GM23338 (cell line): ENCODE results near the gene OR5B12. TPM values are rescaled to one million over a fixed set of nuclear protein-coding genes. Genes with fewer than 3 reads are reported as not detected.

ENCODE experiments used
- ATAC-seq: fragments of 200-7000 bp; cut with Tn5 transposase; 3 replicates; pipeline ENCODE4 v1.9.1; 2020
- DNase-seq: peaks from one replicate; pipeline ENCODE4 v3.0.0-alpha.2; 2015; ENCODE audit warnings: low spot score
- H2AFZ ChIP-seq: fragments of 200-600 bp; sonication (generic); 2 replicates; pipeline ENCODE4 v1.8.0; 2016; ENCODE audit warnings: antibody characterized with exemption, mild to moderate bottlenecking, moderate library complexity
- H3F3A ChIP-seq: fragments of 200-600 bp; sonication (generic); replicated peaks from 2 replicates; pipeline ENCODE4 v1.8.0; 2017; ENCODE audit warnings: antibody characterized with exemption, mixed run types, low read depth
- H3K27ac ChIP-seq: fragments of 200-600 bp; sonication (generic); 2 replicates; pipeline ENCODE4 v1.6.1; 2016; ENCODE audit warnings: low read depth
- H3K27me3 ChIP-seq: fragments of 200-600 bp; sonication (generic); 2 replicates; pipeline ENCODE4 v1.8.0; 2016; ENCODE audit warnings: mild to moderate bottlenecking, mixed run types, moderate library complexity; ENCODE audit not compliant: insufficient read depth
- H3K36me3 ChIP-seq: fragments of 200-600 bp; sonication (generic); 2 replicates; pipeline ENCODE4 v1.8.0; 2016; ENCODE audit warnings: mild to moderate bottlenecking; ENCODE audit not compliant: insufficient read depth
- H3K4me1 ChIP-seq: fragments of 200-600 bp; sonication (generic); 2 replicates; pipeline ENCODE4 v1.8.0; 2016; ENCODE audit warnings: mild to moderate bottlenecking, moderate library complexity; ENCODE audit not compliant: insufficient read depth
- H3K4me2 ChIP-seq: fragments of 200-600 bp; sonication (generic); 2 replicates; pipeline ENCODE4 v1.7.1; 2017; ENCODE audit warnings: mixed run types
- H3K4me3 ChIP-seq: fragments of 200-600 bp; sonication (generic); 2 replicates; pipeline ENCODE4 v1.6.1; 2016; ENCODE audit warnings: mixed run types
- H3K79me2 ChIP-seq: fragments of 200-600 bp; sonication (generic); replicated peaks from 2 replicates; pipeline ENCODE4 v1.8.0; 2017; ENCODE audit warnings: mild to moderate bottlenecking; ENCODE audit not compliant: insufficient read depth
- H3K9me2 ChIP-seq: fragments of 200-600 bp; sonication (generic); 2 replicates; pipeline ENCODE4 v1.8.0; 2017; ENCODE audit not compliant: insufficient read depth
- H4K20me1 ChIP-seq: fragments of 200-600 bp; sonication (generic); replicated peaks from 2 replicates; pipeline ENCODE4 v1.8.0; 2017; ENCODE audit warnings: mild to moderate bottlenecking; ENCODE audit not compliant: insufficient read depth
- H3K27ac Mint-ChIP-seq: 2 replicates; pipeline ENCODE4 v1.8.0; 2020; ENCODE audit warnings: inconsistent platforms, mild to moderate bottlenecking, moderate library complexity, mixed read lengths
- H3K27me3 Mint-ChIP-seq: 3 replicates; pipeline ENCODE4 v1.8.0; 2022; ENCODE audit warnings: low read depth, mild to moderate bottlenecking, moderate library complexity, mixed read lengths, inconsistent platforms; ENCODE audit not compliant: insufficient read depth, poor library complexity
- H3K36me3 Mint-ChIP-seq: 3 replicates; pipeline ENCODE4 v1.8.0; 2021; ENCODE audit warnings: low read depth, mild to moderate bottlenecking, inconsistent platforms, moderate library complexity, mixed read lengths
- H3K4me1 Mint-ChIP-seq: 3 replicates; pipeline ENCODE4 v1.8.0; 2020; ENCODE audit warnings: mild to moderate bottlenecking, inconsistent platforms, mixed read lengths
- H3K4me3 Mint-ChIP-seq: 3 replicates; pipeline ENCODE4 v1.8.0; 2021; ENCODE audit warnings: moderate library complexity, mild to moderate bottlenecking, inconsistent platforms, mixed read lengths
- H3K9me3 Mint-ChIP-seq: 3 replicates; pipeline ENCODE4 v1.8.0; 2020; ENCODE audit warnings: moderate library complexity, mild to moderate bottlenecking, inconsistent platforms, mixed read lengths
- CREB1 ChIP-seq: fragments of 250-450 bp; sonication (Bioruptor Pico); IDR thresholded peaks from 2 replicates; pipeline ENCODE4 v1.5.0; 2020; ENCODE audit warnings: low read depth, mild to moderate bottlenecking, moderate library complexity
- EZH2phosphoT487 ChIP-seq: fragments of 200-600 bp; sonication (generic); IDR thresholded peaks from one replicate; pipeline ENCODE4 v1.8.1; 2018; ENCODE audit warnings: antibody characterized with exemption; ENCODE audit not compliant: unreplicated experiment
- JUNB ChIP-seq: IDR thresholded peaks from one replicate; pipeline ENCODE4 v1.6.1; 2016; ENCODE audit warnings: antibody characterized with exemption; ENCODE audit not compliant: unreplicated experiment
- NANOG ChIP-seq: IDR thresholded peaks from 2 replicates; pipeline ENCODE4 v1.6.1; 2016; ENCODE audit warnings: antibody characterized with exemption, borderline replicate concordance
- POLR2AphosphoS5 ChIP-seq: IDR thresholded peaks from 2 replicates; pipeline ENCODE4 v1.6.1; 2016; ENCODE audit warnings: antibody characterized with exemption, low read depth
- STAT1 ChIP-seq: IDR thresholded peaks from one replicate; pipeline ENCODE4 v1.6.1; 2016; ENCODE audit warnings: antibody characterized with exemption; ENCODE audit not compliant: unreplicated experiment
- ZNF114 ChIP-seq: fragments of 250-450 bp; sonication (Bioruptor Pico); IDR thresholded peaks from 2 replicates; pipeline ENCODE4 v1.5.0; 2020; ENCODE audit warnings: mild to moderate bottlenecking, moderate library complexity
- ZNF331 ChIP-seq: fragments of 250-450 bp; sonication (Bioruptor Pico); IDR thresholded peaks from 2 replicates; pipeline ENCODE4 v1.5.0; 2020; ENCODE audit warnings: low read depth, mild to moderate bottlenecking, moderate library complexity
- polyA plus RNA-seq: library from polyadenylated mRNA; unstranded; fragments of >200 nt; fragmentation: Nextera tagmentation; extraction: Ambion mirVana; gene quantifications from 2 replicates; pipeline ENCODE4 v1.2.1, GENCODE V29; 2016
- total RNA-seq: library from RNA; depleted of rRNA; stranded (reverse); fragments of >200 nt; shearing (Covaris generic); gene quantifications from 2 replicates; pipeline ENCODE4 v1.2.3, GENCODE V29; 2014
- TF ChIP-seq, protein P1 (sequence below): IDR thresholded peaks from one replicate; pipeline ENCODE4 v1.6.1; 2018; ENCODE audit warnings: antibody characterized with exemption; ENCODE audit not compliant: unreplicated experiment
- TF ChIP-seq, protein P2 (sequence below): fragments of 250-450 bp; sonication (Bioruptor Pico); IDR thresholded peaks from 2 replicates; pipeline ENCODE4 v1.5.0; 2020; ENCODE audit warnings: mild to moderate bottlenecking, moderate library complexity
- TF ChIP-seq, protein P3 (sequence below): IDR thresholded peaks from 2 replicates; pipeline ENCODE4 v1.6.1; 2016; ENCODE audit warnings: antibody characterized with exemption

Gene OR5B12
- total and polyA plus RNA-seq, 2 experiments from 2014 or later = not detected

DNA sequence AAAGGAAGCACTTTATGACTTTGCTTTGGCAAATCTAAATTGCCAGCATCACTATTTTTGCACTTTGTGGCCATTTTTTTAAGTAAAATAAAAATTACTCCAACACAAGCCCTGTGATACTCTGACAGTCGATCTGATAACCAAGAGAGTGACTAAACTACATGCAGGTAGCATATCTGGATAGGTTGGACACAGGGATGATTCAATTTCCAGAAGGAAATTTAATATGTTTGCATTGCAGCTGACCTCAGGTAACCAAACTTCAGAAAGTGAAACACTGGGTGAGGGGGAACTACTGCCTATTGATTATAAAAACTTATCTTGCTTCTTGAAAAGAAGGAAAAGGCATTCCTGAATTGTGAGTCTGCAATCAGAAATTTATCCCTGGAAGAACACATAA, 49.3 kb downstream of the OR5B12 start (continued):
- TF ChIP-seq, protein P1, sequence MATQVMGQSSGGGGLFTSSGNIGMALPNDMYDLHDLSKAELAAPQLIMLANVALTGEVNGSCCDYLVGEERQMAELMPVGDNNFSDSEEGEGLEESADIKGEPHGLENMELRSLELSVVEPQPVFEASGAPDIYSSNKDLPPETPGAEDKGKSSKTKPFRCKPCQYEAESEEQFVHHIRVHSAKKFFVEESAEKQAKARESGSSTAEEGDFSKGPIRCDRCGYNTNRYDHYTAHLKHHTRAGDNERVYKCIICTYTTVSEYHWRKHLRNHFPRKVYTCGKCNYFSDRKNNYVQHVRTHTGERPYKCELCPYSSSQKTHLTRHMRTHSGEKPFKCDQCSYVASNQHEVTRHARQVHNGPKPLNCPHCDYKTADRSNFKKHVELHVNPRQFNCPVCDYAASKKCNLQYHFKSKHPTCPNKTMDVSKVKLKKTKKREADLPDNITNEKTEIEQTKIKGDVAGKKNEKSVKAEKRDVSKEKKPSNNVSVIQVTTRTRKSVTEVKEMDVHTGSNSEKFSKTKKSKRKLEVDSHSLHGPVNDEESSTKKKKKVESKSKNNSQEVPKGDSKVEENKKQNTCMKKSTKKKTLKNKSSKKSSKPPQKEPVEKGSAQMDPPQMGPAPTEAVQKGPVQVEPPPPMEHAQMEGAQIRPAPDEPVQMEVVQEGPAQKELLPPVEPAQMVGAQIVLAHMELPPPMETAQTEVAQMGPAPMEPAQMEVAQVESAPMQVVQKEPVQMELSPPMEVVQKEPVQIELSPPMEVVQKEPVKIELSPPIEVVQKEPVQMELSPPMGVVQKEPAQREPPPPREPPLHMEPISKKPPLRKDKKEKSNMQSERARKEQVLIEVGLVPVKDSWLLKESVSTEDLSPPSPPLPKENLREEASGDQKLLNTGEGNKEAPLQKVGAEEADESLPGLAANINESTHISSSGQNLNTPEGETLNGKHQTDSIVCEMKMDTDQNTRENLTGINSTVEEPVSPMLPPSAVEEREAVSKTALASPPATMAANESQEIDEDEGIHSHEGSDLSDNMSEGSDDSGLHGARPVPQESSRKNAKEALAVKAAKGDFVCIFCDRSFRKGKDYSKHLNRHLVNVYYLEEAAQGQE = no peak
- TF ChIP-seq ZNF114 (no peak), CREB1 (CRISPR knock-in tag) (no peak)

DNA sequence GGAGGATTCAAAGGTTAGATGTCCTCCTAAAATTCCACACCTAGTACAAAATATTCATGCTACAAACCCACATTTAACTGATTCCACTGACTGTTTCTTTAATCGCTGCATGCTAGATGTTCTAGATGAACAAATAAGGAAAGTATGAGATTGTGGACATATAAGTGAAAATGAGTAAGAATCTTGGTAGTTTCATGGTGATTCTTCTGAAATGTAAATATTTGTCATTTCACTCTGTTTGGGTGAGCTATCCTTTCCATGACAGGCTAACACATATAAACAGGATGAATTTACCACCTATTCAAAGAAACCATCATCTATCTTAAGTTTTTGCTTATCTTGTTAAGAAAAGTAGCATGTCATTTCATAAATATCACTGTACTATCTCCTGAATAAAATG, 50.2 kb downstream of the OR5B12 start:
- ATAC-seq (no peak), DNase-seq (no peak)
- H3K4me2 ChIP-seq = no peak overlapping the region
- no peaks in the 10 kb centered on the region for H3K4me1 ChIP-seq
- Mint-ChIP-seq H3K9me3 (peaks cover 16% of the 10 kb centered on the region), H3K4me3 (no peak overlapping the region), H3K36me3 (peaks cover 2% of the 10 kb centered on the region; the same call in 1 of the 3 replicates), H3K27me3 (no peaks in the 10 kb centered on the region), H3K4me1 (no peaks in the 10 kb centered on the region), H3K27ac (no peak overlapping the region)
- H2AFZ ChIP-seq = no peak overlapping the region
- H3K36me3 ChIP-seq = no peaks in the 10 kb centered on the region
- peaks cover 8% of the 10 kb centered on the region; the same call in 1 of the 2 replicates for H3K9me2 ChIP-seq
- H3F3A ChIP-seq = no peaks in the 10 kb centered on the region
- no peaks in the 10 kb centered on the region for H3K27me3 ChIP-seq
- H3K4me3 ChIP-seq = no peak overlapping the region
- H3K27ac ChIP-seq = no peak overlapping the region
- H3K79me2 ChIP-seq = no peaks in the 10 kb centered on the region
- no peaks in the 10 kb centered on the region for H4K20me1 ChIP-seq
- TF ChIP-seq EZH2phosphoT487 (no peak), NANOG (no peak), ZNF114 (no peak), STAT1 (no peak), JUNB (no peak), POLR2AphosphoS5 (no peak), CREB1 (CRISPR knock-in tag) (no peak), ZNF331 (CRISPR knock-in tag) (no peak)
- TF ChIP-seq, protein P1 = no peak
- TF ChIP-seq, protein P2, sequence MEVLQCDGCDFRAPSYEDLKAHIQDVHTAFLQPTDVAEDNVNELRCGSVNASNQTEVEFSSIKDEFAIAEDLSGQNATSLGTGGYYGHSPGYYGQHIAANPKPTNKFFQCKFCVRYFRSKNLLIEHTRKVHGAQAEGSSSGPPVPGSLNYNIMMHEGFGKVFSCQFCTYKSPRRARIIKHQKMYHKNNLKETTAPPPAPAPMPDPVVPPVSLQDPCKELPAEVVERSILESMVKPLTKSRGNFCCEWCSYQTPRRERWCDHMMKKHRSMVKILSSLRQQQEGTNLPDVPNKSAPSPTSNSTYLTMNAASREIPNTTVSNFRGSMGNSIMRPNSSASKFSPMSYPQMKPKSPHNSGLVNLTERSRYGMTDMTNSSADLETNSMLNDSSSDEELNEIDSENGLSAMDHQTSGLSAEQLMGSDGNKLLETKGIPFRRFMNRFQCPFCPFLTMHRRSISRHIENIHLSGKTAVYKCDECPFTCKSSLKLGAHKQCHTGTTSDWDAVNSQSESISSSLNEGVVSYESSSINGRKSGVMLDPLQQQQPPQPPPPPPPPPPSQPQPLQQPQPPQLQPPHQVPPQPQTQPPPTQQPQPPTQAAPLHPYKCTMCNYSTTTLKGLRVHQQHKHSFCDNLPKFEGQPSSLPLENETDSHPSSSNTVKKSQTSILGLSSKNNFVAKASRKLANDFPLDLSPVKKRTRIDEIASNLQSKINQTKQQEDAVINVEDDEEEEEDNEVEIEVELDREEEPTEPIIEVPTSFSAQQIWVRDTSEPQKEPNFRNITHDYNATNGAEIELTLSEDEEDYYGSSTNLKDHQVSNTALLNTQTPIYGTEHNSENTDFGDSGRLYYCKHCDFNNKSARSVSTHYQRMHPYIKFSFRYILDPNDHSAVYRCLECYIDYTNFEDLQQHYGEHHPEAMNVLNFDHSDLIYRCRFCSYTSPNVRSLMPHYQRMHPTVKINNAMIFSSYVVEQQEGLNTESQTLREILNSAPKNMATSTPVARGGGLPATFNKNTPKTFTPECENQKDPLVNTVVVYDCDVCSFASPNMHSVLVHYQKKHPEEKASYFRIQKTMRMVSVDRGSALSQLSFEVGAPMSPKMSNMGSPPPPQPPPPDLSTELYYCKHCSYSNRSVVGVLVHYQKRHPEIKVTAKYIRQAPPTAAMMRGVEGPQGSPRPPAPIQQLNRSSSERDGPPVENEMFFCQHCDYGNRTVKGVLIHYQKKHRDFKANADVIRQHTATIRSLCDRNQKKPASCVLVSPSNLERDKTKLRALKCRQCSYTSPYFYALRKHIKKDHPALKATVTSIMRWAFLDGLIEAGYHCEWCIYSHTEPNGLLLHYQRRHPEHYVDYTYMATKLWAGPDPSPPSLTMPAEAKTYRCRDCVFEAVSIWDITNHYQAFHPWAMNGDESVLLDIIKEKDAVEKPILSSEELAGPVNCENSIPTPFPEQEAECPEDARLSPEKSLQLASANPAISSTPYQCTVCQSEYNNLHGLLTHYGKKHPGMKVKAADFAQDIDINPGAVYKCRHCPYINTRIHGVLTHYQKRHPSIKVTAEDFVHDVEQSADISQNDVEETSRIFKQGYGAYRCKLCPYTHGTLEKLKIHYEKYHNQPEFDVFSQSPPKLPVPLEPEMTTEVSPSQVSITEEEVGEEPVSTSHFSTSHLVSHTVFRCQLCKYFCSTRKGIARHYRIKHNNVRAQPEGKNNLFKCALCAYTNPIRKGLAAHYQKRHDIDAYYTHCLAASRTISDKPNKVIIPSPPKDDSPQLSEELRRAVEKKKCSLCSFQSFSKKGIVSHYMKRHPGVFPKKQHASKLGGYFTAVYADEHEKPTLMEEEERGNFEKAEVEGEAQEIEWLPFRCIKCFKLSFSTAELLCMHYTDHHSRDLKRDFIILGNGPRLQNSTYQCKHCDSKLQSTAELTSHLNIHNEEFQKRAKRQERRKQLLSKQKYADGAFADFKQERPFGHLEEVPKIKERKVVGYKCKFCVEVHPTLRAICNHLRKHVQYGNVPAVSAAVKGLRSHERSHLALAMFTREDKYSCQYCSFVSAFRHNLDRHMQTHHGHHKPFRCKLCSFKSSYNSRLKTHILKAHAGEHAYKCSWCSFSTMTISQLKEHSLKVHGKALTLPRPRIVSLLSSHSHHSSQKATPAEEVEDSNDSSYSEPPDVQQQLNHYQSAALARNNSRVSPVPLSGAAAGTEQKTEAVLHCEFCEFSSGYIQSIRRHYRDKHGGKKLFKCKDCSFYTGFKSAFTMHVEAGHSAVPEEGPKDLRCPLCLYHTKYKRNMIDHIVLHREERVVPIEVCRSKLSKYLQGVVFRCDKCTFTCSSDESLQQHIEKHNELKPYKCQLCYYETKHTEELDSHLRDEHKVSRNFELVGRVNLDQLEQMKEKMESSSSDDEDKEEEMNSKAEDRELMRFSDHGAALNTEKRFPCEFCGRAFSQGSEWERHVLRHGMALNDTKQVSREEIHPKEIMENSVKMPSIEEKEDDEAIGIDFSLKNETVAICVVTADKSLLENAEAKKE (CRISPR knock-in tag) = no peak
- TF ChIP-seq, protein P3, sequence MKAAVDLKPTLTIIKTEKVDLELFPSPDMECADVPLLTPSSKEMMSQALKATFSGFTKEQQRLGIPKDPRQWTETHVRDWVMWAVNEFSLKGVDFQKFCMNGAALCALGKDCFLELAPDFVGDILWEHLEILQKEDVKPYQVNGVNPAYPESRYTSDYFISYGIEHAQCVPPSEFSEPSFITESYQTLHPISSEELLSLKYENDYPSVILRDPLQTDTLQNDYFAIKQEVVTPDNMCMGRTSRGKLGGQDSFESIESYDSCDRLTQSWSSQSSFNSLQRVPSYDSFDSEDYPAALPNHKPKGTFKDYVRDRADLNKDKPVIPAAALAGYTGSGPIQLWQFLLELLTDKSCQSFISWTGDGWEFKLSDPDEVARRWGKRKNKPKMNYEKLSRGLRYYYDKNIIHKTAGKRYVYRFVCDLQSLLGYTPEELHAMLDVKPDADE = no peak
